Adrenal gland (tissue), 12 donors: ENCODE data around the gene EXOC3L1. TPM values are rescaled to one million over a fixed set of nuclear protein-coding genes. Genes with fewer than 3 reads are reported as not detected.

Source experiments
- DNase-seq, 7 donors: peaks; one replicate each; pipeline ENCODE4 v3.0.0-alpha.2; 2019 to 2020
- H3K27ac ChIP-seq, 5 donors: fragments of 200-600 bp; sonication (generic) in 4 of 5; 1 replicate in 3 of 5; 2 replicates in 2 of 5; pipeline versions ENCODE4 v1.5.1 to v1.8.0; 2016 to 2020; ENCODE audit warnings: mild to moderate bottlenecking in 1 of 5
- H3K27me3 ChIP-seq: fragments of 200-600 bp; 2 replicates; pipeline ENCODE4 v1.8.0; 2021
- H3K36me3 ChIP-seq, 2 donors: fragments of 200-600 bp; replicated peaks in 1 of 2; 1 replicate in 1 of 2; 2 replicates in 1 of 2; pipeline versions ENCODE4 v1.5.1 to v1.8.0; 2018 to 2022
- H3K4me1 ChIP-seq, 2 donors: fragments of 200-600 bp; replicated peaks in 1 of 2; 1 replicate in 1 of 2; 2 replicates in 1 of 2; pipeline versions ENCODE4 v1.5.1 to v1.8.0; 2018 to 2021
- H3K4me3 ChIP-seq, 4 donors: fragments of 200-600 bp; sonication (generic) in 3 of 4; one replicate each; pipeline ENCODE4 v1.5.1; 2016 to 2018
- H3K9me3 ChIP-seq, 3 donors: fragments of 200-600 bp; sonication (generic) in 1 of 3; replicated peaks in 1 of 3; 1 replicate in 2 of 3; 2 replicates in 1 of 3; pipeline versions ENCODE4 v1.5.1 to v1.8.0; 2016 to 2021
- CTCF ChIP-seq, 6 experiments: fragments of 450-650 bp in 4 of 6; fragments of 200-600 bp in 2 of 6; sonication (generic) in 1 of 6; IDR thresholded peaks; 1 replicate in 5 of 6; 2 replicates in 1 of 6; pipeline versions ENCODE4 v1.5.1 to v1.8.0; 2016 to 2021; ENCODE audit warnings: antibody characterized with exemption in 6 of 6, mild to moderate bottlenecking in 2 of 6, moderate library complexity in 1 of 6
- POLR2A ChIP-seq, 2 donors: fragments of 450-650 bp; IDR thresholded peaks; one replicate each; pipeline ENCODE4 v1.6.1; 2017; ENCODE audit warnings: antibody characterized with exemption in 2 of 2, mild to moderate bottlenecking in 2 of 2, moderate library complexity in 1 of 2
- WGBS, 4 donors: extraction: QIAGEN DNeasy Blood & Tissue Kit in 2 of 4; methylation state at CpG; one replicate each; pipeline versions ENCODE4 v1.1.5 to v1.1.7; 2013 to 2017; 5-methylcytosine and 5-hydroxymethylcytosine counted together
- intact Hi-C, 2 donors: fragments of 100-400 bp; cut with DNase I; formaldehyde crosslinking; loops; one replicate each; pipeline versions ENCODE4 v1.14.1 to v1.15.0; 2022 to 2023
- polyA plus RNA-seq, 3 donors: library from polyadenylated mRNA; stranded (reverse); fragments of 200-250 nt in 2 of 3; fragments of 350-450 nt in 1 of 3; fragmentation: Illumina TruSeq in 1 of 3; extraction: RNeasy Lipid Tissue Mini Kit (QIAGEN cat#74804) in 1 of 3; gene quantifications; one replicate each; pipeline ENCODE4 v1.2.3, GENCODE V29; 2013 to 2014
- total RNA-seq, 9 donors: library from RNA; depleted of rRNA in 4 of 9; stranded (reverse); fragments of >200 nt in 4 of 9; fragments of 120-200 nt in 1 of 9; fragmentation: NEBNext Ultra II Directional in 1 of 9; extraction: Animal tissue kit (Norgen Biotek cat#: 25700) in 1 of 9; gene quantifications; one replicate each; pipeline versions ENCODE4 v1.1.0 to v1.2.4, GENCODE V29; 2013 to 2023
- donor health status: healthy with polysubstance abuse.
- donor health status: Bipolar disorder and iron deficiency.
- donor health status: DM: yes; HTN: yes; CAD: no.
- donor health status: DM: no; HTN: no; CAD: no.
- donor health status: DM: no; HTN: no; CAD: no.
- donor health status: DM: yes; HTN: yes; CAD: no.

Gene EXOC3L1
- total and polyA plus RNA-seq, 12 donors: 0.71 to 27.2 (median 11.8) TPM

GRCh38 chr16:67150833-67151396, 39.0 kb downstream of the EXOC3L1 start, which contains the start of gene B3GNT9:
TSS of gene B3GNT9 (minus strand) at chr16:67150998. CDS start at chr16:67150485, 513 bp downstream.
- peak; percentile 33 to 36 for TF ChIP-seq POLR2A (IDR thresholded peaks at IDR 0.05)
- TF ChIP-seq CTCF (IDR thresholded peaks at IDR 0.05): no peak
- intact Hi-C loops: loop anchor here in 1 of 2 donors (10.0 kb wide), 1 partner anchor 136 kb away; no protein-coding TSS in a partner anchor
- Histone ChIP-seq H3K36me3 (peaks cover 0 to 26% of the 10 kb centered on the region in 2 donors), H3K4me3 (peak within 1 kb of the TSS; percentile 30 to 78 (median 62)), H3K27ac (peak within 1 kb of the TSS in 4 of 5 donors; percentile 65 to 92 (median 82)), H3K4me1 (peaks cover 0 to 18% of the 10 kb centered on the region in 2 donors), H3K27me3 (no peaks in the 10 kb centered on the region), H3K9me3 (no peaks in the 10 kb centered on the region)
- WGBS, 4 donors: 1 to 4% (median 2%) methylated on average over 6 to 34 of the region's 34 CpGs
- peak; percentile 71 to 84 (median 75) for DNase-seq

- intact Hi-C loops: loop anchor here in 1 of 2 donors (10.0 kb wide), 1 partner anchor 135 kb away; no protein-coding TSS in a partner anchor
- 0 to 7% (median 4%) methylated on average over 4 to 92 of the region's 94 CpGs for WGBS, 4 donors
- TF ChIP-seq CTCF (IDR thresholded peaks at IDR 0.05) (peak in 2 of 6 experiments; percentile 5 to 6), POLR2A (IDR thresholded peaks at IDR 0.05) (no peak)
- DNase-seq: peak in 6 of 7 donors; percentile 45 to 66 (median 53)
- H3K36me3 ChIP-seq: peaks cover 0 to 32% of the 10 kb centered on the region in 2 donors
- peak overlapping the region; percentile 30 to 78 (median 62) for H3K4me3 ChIP-seq
- peak overlapping the region in 4 of 5 donors; percentile 65 to 92 (median 82) for H3K27ac ChIP-seq
- H3K27me3 ChIP-seq: no peaks in the 10 kb centered on the region
- peaks cover 0 to 12% of the 10 kb centered on the region in 2 donors for H3K4me1 ChIP-seq
- no peaks in the 10 kb centered on the region for H3K9me3 ChIP-seq
These were observed 39.7 kb downstream of the EXOC3L1 start for GRCh38 chr16:67150047-67150832.

- H3K27ac ChIP-seq: peak overlapping the region in 2 of 5 donors; percentile 85 to 92
- H3K36me3 ChIP-seq: peaks cover 0 to 40% of the 10 kb centered on the region in 2 donors
- peak in 2 of 7 donors; percentile 7 to 52 for DNase-seq
- peaks cover 0 to 6% of the 10 kb centered on the region in 2 donors for H3K4me1 ChIP-seq
- 66 to 93% (median 70%) methylated on average over 17 to 77 of the region's 77 CpGs for WGBS, 4 donors
- H3K27me3 ChIP-seq: no peaks in the 10 kb centered on the region
- intact Hi-C loops: loop anchor here in 1 of 2 donors (10.0 kb wide), 1 partner anchor 135 kb away; no protein-coding TSS in a partner anchor
- no peak for TF ChIP-seq POLR2A (IDR thresholded peaks at IDR 0.05)
- peak overlapping the region in 1 of 4 donors; percentile 78 for H3K4me3 ChIP-seq
- no peaks in the 10 kb centered on the region for H3K9me3 ChIP-seq
These were observed 40.5 kb downstream of the EXOC3L1 start for GRCh38 chr16:67149276-67150046.

- intact Hi-C loops: no loop called here
- 83 to 93% (median 90%) methylated on average over 6 to 11 of the region's 11 CpGs for WGBS, 4 donors
- Histone ChIP-seq H3K9me3 (no peaks in the 10 kb centered on the region), H3K36me3 (peaks cover 0 to 47% of the 10 kb centered on the region in 2 donors), H3K4me1 (peaks cover 0 to 6% of the 10 kb centered on the region in 2 donors), H3K27me3 (no peaks in the 10 kb centered on the region), H3K4me3 (no peak overlapping the region), H3K27ac (no peak overlapping the region)
- TF ChIP-seq POLR2A (IDR thresholded peaks at IDR 0.05) (no peak), CTCF (IDR thresholded peaks at IDR 0.05) (no peak)
- DNase-seq: no peak
These were observed 41.2 kb downstream of the EXOC3L1 start for GRCh38 chr16:67148656-67149275.
